Activated naive CD8-positive, alpha-beta T cell treated with anti-CD3 and anti-CD28 coated beads for 36 hours (primary cell): ENCODE measurements around the gene RNF227. TPM values are rescaled to one million over a fixed set of nuclear protein-coding genes. Genes with fewer than 3 reads are reported as not detected.
"Not testable (repeated sequence)": the region's sequence is repeated elsewhere in the genome, so short reads cannot be mapped to it uniquely, and the experiment has no call there.

Experiments used
- DNase-seq: peaks from one replicate; pipeline ENCODE4 v3.0.0; 2021
- H3K27ac Mint-ChIP-seq: one replicate; pipeline ENCODE4 v1.8.0; 2022; ENCODE audit warnings: mild to moderate bottlenecking, moderate library complexity, mixed read lengths
- H3K27me3 Mint-ChIP-seq: one replicate; pipeline ENCODE4 v1.8.0; 2022; ENCODE audit warnings: mild to moderate bottlenecking, mixed read lengths
- H3K36me3 Mint-ChIP-seq: one replicate; pipeline ENCODE4 v1.8.0; 2021; ENCODE audit warnings: mild to moderate bottlenecking, mixed read lengths
- H3K4me1 Mint-ChIP-seq: one replicate; pipeline ENCODE4 v1.8.0; 2021; ENCODE audit warnings: mixed read lengths
- H3K4me3 Mint-ChIP-seq: one replicate; pipeline ENCODE4 v1.8.0; 2022; ENCODE audit warnings: mild to moderate bottlenecking, moderate library complexity, mixed read lengths
- H3K9me3 Mint-ChIP-seq: one replicate; pipeline ENCODE4 v1.8.0; 2022; ENCODE audit warnings: mixed read lengths
- total RNA-seq, 2 experiments: library from RNA; stranded (reverse); gene quantifications; one replicate each; pipeline ENCODE4 v1.2.3, GENCODE V29; 2021

RNF227 gene
- total RNA-seq, result 1 to 10 TPM; 4.0 to 4.1 TPM

DNA sequence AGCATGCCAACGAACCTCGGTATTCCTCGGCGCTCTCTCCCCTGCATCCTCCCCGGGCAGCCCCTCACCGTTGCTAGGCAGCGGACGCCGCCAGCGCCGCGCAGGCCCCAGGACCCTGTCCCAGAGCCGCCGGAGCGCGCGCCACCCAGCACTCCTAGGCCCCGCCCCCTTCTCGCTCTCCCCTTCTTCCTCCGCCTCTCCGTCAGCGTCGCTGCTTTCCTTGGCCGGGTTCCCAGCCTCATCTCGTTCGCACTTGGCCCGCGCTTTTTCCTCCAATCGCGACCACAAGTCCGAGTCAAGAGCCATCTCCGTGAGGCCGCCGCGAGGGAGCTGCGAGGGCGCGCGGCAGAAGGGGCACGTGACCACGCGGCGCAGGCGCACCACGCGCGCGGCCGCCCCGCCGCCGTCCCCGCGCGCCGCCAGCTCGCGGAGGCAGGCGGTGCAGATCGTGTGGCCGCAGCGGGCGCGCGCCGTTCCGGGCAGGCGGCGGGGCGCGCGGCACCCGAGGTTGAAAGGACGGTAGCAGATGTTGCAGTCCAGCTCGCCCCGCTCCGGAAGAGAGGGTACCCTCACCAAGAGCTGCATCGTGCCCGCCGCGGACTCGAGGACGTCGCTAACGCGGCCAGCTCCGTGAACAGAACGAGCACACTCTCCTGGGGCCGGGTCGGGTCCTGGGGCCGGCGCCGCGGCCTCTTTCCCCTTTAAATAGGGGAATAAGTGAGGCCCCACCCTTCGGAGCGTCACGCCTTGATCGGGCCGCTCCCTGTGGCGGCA lies at the start of gene RNF227:
Gene RNF227, minus strand, starts transcription at position 679 of the 774 bp plus-strand sequence. Its CDS starts 94 bp downstream, at position 585.
- peak; percentile 91 for DNase-seq
- no peaks in the 10 kb centered on the region for H3K27me3 Mint-ChIP-seq
- peaks cover 23% of the 10 kb centered on the region for H3K4me1 Mint-ChIP-seq
- peak within 1 kb of the TSS; percentile 87 for H3K27ac Mint-ChIP-seq
- H3K36me3 Mint-ChIP-seq, result peaks cover 9% of the 10 kb centered on the region
- peak within 1 kb of the TSS; percentile 88 for H3K4me3 Mint-ChIP-seq
- no peaks in the 10 kb centered on the region for H3K9me3 Mint-ChIP-seq

DNA sequence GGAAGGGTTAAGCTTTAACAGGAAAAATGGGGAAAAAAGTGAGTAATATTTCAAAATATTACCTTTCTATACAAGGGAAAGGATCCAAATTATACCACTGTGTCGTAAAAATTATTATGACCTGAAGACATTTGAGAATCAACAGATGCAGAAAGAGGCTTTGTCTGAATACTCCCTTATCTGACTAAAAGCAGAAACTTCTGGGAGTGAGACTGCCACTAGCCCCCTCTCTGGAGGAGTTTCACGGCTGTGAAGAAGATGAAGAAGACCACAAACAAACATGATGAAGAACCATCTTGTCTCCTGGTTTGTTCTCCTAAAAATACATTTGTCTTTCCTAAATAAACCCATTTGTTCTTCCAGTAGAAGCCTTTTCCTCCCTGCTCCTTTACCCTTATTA lies 45.3 kb upstream of the RNF227 start:
- Mint-ChIP-seq H3K4me1 (no peaks in the 10 kb centered on the region), H3K9me3 (no peaks in the 10 kb centered on the region), H3K27ac (no peak overlapping the region), H3K4me3 (no peak overlapping the region), H3K36me3 (no peaks in the 10 kb centered on the region), H3K27me3 (peaks cover 12% of the 10 kb centered on the region)
- DNase-seq, result no peak

DNA sequence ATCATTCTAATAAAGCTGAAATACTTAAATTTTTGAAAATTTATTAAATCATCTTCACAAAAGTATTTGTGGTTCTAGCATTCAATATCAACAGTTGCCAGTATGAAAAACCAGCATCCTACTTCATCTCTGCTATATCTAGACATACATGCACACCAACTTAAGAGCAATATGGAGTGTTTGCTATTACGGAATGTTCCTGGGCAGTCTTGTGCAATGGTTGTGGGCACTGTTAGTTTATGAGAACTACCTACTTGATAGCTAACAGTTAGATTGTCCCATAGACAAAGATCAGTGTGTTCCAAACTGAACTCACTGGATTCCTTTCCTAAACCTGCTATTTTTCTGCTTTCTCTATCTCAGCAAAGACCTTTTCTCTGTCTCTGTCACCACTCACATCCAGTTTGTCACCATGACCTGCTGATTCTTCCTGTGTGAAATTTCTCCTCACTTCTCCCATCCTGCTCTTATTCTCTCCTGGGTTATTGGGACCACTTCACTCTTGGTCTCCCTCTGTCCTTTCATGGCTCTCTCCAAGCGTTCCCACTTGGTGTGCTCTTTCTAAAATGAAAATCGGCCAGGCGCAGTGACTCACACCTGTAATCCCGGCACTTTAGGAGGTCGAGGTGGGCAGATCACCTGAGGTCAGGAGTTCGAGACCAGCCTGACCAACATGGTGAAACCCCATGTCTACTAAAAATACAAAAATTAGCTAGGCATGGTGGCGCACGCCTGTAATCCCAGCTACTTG lies 43.6 kb upstream of the RNF227 start:
- peaks cover 12% of the 10 kb centered on the region for H3K27me3 Mint-ChIP-seq
- no peaks in the 10 kb centered on the region for H3K4me1 Mint-ChIP-seq
- DNase-seq, result no peak
- H3K27ac Mint-ChIP-seq, result no peak overlapping the region
- H3K9me3 Mint-ChIP-seq, result no peaks in the 10 kb centered on the region
- no peak overlapping the region for H3K4me3 Mint-ChIP-seq
- no peaks in the 10 kb centered on the region for H3K36me3 Mint-ChIP-seq

DNA sequence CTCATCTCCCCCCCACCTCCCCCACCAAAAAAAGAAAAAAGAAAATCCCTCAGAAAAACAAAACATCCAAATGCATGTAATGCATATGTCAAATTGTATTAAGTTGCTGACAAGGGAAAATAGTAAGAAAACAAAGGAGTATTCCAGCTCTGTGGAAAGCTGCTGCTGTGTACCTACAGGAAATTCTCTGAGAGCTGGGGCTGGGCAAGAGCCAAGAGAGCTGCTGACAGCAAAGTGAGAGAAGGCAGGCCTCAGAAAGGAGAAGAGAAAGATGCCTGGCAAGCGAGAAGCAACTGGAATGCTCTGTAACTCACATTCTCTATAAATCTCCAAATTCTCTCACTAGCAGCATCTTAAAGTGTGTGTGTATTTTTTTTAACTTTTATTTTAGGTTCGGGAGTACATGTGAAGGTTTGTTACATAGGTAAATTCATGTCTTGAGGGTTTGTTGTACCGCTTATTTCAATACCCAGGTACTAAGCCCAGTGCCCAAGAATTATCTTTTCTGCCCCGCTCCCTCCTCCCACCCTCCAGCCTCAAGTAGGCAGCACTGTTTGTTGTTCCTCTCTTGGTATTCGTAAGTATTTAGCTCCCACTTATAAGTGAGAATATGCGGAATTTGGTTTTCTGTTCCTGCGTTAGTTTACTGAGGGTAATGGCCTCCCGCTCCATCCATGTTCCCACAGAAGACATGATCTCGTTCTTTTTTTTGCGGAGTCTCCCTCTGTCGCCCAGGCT lies 40.3 kb upstream of the RNF227 start:
- peaks cover 5% of the 10 kb centered on the region for H3K27me3 Mint-ChIP-seq
- H3K4me3 Mint-ChIP-seq, result no peak overlapping the region
- no peaks in the 10 kb centered on the region for H3K36me3 Mint-ChIP-seq
- no peaks in the 10 kb centered on the region for H3K9me3 Mint-ChIP-seq
- peaks cover 5% of the 10 kb centered on the region for H3K4me1 Mint-ChIP-seq
- DNase-seq, result no peak
- no peak overlapping the region for H3K27ac Mint-ChIP-seq

DNA sequence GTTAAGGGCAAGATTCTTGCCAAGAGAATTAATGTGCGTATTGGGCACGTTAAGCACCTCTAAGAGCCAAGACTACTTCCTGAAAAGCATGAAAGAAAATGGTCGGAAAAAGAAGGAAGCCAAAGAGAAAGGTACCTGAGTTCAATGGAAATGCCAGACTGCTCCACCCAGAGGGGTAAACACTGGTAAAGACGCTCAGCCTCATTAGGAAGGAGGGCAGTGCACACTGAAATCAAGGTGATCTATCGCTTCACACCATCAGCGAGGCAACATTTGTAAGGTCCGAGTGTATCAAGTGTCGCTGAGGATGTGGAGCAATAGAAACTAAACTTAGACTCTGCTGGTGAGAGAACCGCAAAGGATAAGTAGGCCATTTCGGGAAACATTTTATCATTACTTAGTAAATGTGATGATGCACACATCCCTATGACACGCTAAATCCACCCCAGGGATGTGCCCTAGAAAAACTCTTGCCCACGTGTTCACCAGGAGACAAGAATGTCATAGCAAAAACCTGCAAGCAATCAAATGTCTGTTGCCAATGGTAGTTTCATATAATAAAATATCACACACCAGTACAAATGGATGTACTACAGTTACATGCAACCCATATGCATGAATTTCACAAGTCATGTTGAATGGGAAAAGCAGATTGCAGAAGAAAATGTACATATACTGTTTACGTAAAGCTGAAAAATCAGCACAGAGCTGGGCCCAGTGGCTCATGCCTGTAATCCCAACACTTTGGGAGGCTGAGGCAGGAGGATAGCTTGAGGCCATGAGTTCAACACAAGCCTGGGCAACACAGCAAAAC lies 39.5 kb upstream of the RNF227 start:
- H3K4me1 Mint-ChIP-seq, result peaks cover 10% of the 10 kb centered on the region
- no peaks in the 10 kb centered on the region for H3K36me3 Mint-ChIP-seq
- H3K27ac Mint-ChIP-seq, result no peak overlapping the region
- peaks cover 3% of the 10 kb centered on the region for H3K27me3 Mint-ChIP-seq
- H3K4me3 Mint-ChIP-seq, result no peak overlapping the region
- H3K9me3 Mint-ChIP-seq, result no peaks in the 10 kb centered on the region
- no peak for DNase-seq

DNA sequence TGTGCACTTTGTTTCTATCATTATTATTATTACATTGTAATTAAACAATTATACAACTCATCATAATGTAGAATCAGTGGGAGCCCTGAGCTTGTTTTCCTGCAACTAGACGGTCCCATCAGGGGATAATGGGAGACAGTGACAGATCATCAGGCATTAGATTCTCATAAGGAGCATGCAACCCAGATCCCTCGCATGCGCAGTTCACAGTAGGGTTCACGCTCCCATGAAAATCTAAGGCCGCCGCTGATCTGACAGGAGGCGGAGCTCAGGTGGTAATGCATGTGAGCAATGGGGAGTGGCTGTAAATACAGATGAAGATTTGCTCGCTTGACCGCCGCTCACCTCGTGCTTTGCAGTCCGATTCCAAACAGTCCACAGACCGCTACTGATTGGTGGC lies 37.2 kb upstream of the RNF227 start:
- not testable (repeated sequence) for H3K4me1 Mint-ChIP-seq

DNA sequence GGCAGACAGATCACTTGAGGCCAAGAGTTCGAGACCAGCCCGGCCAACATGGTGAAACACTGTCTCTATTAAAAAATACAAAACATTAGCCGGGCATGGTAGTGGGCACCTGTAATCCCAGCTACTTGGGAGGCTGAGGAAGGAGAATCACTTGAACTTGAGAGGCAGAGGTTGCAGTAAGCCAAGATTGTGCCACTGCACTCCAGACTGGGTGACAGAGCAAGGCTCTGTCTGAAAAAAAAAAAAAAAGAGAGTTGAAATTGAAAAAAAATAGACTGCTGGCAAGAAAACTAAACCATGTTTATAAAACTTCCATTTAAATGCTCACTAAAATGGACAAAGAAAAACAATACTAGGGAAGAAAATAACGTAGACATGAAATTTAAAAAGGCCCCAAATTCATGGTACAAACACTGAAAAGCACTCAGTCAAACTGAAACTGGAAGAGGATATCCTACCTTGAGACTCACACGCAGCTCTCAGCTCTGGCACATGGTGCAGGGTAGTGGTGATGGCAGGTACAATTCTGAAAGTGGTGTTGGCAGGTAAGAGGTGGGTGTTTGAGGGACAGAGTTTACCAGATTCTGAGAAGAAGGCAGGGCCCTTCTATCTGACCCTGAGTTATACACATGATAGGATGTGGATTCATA lies 35.2 kb upstream of the RNF227 start:
- Mint-ChIP-seq H3K4me3 (peak overlapping the region; percentile 57), H3K27ac (peak overlapping the region; percentile 87), H3K36me3 (peaks cover 27% of the 10 kb centered on the region), H3K27me3 (no peaks in the 10 kb centered on the region), H3K9me3 (no peaks in the 10 kb centered on the region), H3K4me1 (peaks cover 10% of the 10 kb centered on the region)
- peak; percentile 56 for DNase-seq

More for the DNA sequence above, 37.2 kb upstream of the RNF227 start:
- H3K36me3 Mint-ChIP-seq, result peaks cover 21% of the 10 kb centered on the region
- DNase-seq, H3K27me3 Mint-ChIP-seq, H3K4me3 Mint-ChIP-seq, H3K27ac Mint-ChIP-seq, H3K9me3 Mint-ChIP-seq: not testable (repeated sequence)

DNA sequence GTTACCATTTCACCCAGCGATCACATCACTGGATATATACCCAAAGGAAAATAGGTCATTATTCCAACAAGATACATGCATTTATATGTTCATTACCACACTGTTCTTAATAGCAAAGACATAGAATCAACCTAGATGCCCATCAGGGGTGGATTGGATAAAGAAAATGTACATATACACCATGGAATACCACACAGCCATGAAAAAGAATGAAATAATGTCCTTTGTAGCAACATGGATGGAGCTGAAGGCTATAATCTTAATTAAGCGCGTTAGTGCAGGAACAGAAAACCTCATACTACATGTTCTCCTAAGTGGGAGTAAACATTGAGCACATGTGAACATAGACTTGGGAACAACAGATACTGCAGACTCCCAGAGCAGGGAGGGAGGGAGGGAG lies 34.5 kb upstream of the RNF227 start:
- no peaks in the 10 kb centered on the region for H3K27me3 Mint-ChIP-seq
- H3K9me3 Mint-ChIP-seq, result no peaks in the 10 kb centered on the region
- DNase-seq, result no peak
- H3K4me1 Mint-ChIP-seq, result peaks cover 10% of the 10 kb centered on the region
- no peak overlapping the region for H3K4me3 Mint-ChIP-seq
- peaks cover 28% of the 10 kb centered on the region for H3K36me3 Mint-ChIP-seq
- H3K27ac Mint-ChIP-seq, result no peak overlapping the region

DNA sequence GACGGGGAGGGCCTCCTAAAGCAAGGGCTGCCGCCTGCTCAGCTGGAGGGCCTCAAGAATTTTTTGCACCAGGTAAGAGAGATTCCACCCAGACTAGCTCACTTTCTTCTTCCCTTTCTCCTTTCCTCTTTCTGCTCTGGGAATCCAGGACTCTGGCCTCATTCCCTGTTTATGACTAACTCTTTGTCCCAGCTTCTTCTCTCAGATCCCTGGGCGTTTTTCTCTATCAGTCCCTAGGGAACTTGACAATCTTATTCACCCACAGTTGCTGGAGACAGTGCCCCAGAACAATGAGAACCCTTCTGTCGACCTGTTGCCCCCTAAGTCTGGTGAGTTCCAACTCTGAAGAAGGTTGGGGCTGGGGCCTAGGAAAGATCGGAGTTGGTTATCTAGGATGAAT lies 31.6 kb upstream of the RNF227 start:
- H3K27me3 Mint-ChIP-seq, result no peaks in the 10 kb centered on the region
- no peak overlapping the region for H3K4me3 Mint-ChIP-seq
- H3K4me1 Mint-ChIP-seq, result peaks cover 10% of the 10 kb centered on the region
- H3K27ac Mint-ChIP-seq, result no peak overlapping the region
- no peaks in the 10 kb centered on the region for H3K9me3 Mint-ChIP-seq
- DNase-seq, result no peak
- peaks cover 34% of the 10 kb centered on the region for H3K36me3 Mint-ChIP-seq

DNA sequence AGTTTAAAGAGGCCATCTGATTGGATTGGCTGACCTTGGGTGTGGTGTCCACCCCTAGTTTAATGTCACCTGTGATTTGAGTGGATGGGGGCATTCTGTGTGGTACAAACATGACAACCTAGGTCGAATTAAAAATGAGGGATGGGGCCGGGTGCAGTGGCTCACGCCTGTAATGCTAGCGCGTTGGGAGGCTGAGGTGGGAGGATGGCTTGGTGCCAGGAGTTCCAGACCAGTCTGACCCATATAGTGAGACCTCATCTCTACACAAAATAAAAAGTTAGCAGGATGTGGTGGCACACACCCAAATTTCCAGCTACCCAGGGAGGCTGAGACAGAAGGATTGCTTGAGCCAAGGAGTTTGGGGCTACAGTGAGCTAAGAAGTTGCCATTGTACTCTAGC lies 30.4 kb upstream of the RNF227 start:
- Mint-ChIP-seq H3K27ac (no peak overlapping the region), H3K27me3 (no peaks in the 10 kb centered on the region), H3K9me3 (no peaks in the 10 kb centered on the region), H3K36me3 (peaks cover 34% of the 10 kb centered on the region), H3K4me1 (peaks cover 6% of the 10 kb centered on the region), H3K4me3 (no peak overlapping the region)
- DNase-seq, result no peak

DNA sequence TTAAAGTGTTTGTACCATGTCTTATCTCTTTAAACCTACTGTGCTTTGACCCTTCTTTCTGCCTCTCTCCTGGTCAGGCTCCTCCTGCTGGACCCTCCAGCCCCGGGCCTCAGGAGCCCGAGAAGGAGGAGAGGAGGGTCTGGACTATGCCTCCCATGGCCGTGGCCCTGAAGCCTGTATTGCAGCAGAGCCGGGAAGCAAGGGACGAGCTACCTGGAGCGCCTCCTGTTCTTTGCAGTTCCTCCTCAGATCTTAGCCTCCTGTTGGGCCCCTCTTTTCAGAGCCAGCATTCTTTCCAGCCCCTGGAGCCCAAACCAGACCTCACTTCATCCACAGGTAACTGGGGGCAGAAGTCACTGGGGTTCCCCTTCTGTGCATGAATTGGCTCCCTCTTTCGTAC lies 29.6 kb upstream of the RNF227 start:
- Mint-ChIP-seq H3K36me3 (peaks cover 37% of the 10 kb centered on the region), H3K27ac (no peak overlapping the region), H3K9me3 (no peaks in the 10 kb centered on the region), H3K4me1 (no peaks in the 10 kb centered on the region), H3K27me3 (no peaks in the 10 kb centered on the region), H3K4me3 (no peak overlapping the region)
- no peak for DNase-seq

DNA sequence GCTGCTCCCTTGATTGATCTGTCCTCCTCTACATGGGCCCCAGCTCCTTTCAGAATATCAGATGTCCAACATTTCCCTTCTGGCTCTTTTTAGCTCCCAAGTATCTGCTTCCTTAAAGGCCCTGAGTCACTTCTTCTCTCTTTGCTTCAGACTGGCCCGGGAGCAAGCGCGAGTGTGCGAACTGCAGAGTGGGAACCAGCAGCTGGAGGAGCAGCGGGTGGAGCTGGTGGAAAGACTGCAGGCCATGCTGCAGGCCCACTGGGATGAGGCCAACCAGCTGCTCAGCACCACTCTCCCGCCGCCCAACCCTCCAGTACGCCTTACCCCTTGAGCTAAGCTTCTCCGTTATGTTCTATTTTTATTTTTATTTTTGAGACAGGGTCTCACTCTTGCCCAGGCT lies 28.2 kb upstream of the RNF227 start:
- no peaks in the 10 kb centered on the region for H3K27me3 Mint-ChIP-seq
- H3K9me3 Mint-ChIP-seq, result no peaks in the 10 kb centered on the region
- H3K36me3 Mint-ChIP-seq, result peaks cover 33% of the 10 kb centered on the region
- no peaks in the 10 kb centered on the region for H3K4me1 Mint-ChIP-seq
- DNase-seq, result no peak
- no peak overlapping the region for H3K27ac Mint-ChIP-seq
- no peak overlapping the region for H3K4me3 Mint-ChIP-seq

DNA sequence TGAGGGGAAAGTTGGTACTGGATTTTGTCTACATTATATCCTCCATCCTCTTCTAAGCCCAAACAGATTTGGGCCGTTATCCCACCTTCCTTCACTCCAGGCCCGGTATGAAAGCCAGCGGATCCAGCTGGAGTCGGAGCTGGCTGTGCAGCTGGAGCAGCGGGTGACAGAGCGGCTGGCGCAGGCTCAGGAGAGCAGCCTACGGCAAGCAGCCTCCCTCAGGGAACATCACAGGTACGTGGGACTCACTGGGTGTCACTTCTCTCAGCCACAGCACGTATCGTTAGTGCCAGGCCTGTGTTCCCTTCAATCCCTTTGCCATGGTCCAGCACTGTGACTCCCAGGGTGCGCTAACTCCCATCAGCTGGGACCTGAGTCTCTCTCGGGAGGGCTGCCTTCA lies 27.2 kb upstream of the RNF227 start:
- Mint-ChIP-seq H3K4me1 (no peaks in the 10 kb centered on the region), H3K36me3 (peaks cover 26% of the 10 kb centered on the region), H3K27me3 (no peaks in the 10 kb centered on the region), H3K9me3 (no peaks in the 10 kb centered on the region), H3K27ac (no peak overlapping the region), H3K4me3 (no peak overlapping the region)
- DNase-seq, result no peak

DNA sequence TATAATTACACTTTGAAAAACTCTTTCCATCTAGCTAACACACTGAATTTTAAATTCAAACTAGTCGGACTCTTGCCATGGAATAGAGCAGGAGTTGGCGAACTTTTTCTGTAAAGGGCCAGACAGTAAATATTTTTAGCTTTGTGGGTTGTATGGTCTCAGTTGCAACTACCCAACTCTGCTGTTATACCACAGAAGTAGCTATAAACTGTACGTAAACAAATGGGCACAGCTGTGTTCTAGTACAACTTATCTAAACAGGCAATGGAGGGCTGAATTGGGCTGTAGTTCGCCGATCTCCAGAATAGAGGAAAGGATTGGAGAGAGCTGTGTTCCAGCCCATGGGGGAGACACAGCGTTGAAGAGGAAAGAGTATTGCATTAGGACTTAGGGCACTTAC lies 24.7 kb upstream of the RNF227 start:
- H3K4me1 Mint-ChIP-seq, result no peaks in the 10 kb centered on the region
- no peaks in the 10 kb centered on the region for H3K27me3 Mint-ChIP-seq
- no peak overlapping the region for H3K27ac Mint-ChIP-seq
- no peak overlapping the region for H3K4me3 Mint-ChIP-seq
- DNase-seq, result no peak
- no peaks in the 10 kb centered on the region for H3K9me3 Mint-ChIP-seq
- H3K36me3 Mint-ChIP-seq, result peaks cover 30% of the 10 kb centered on the region
